ENCODE measurements around the gene STN1.

The STN1 gene

DNA sequence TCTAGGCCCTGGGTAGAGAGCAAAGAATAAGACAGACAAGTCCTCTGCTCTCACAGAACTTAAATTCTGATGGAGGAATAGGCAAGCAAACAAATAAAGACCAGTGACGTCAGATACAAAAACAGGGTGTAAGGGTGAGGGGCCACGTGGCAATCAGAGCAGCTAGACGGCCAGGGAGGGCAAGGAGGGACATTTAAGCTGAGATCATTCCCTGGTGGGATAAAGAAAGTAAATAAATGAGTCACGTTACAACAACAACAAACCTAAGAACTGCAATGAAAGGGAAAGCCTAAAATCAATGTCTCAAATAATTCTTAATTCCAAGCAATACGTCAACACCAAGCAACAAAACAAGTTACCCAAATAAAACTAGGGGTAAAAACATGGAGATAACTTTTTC is 21.8 kb downstream of the STN1 start:
- FAIRE-seq (no peak), DNase-seq (ENCODE audit: extremely low spot score, insufficient read length, low read depth) (no peak)

DNA sequence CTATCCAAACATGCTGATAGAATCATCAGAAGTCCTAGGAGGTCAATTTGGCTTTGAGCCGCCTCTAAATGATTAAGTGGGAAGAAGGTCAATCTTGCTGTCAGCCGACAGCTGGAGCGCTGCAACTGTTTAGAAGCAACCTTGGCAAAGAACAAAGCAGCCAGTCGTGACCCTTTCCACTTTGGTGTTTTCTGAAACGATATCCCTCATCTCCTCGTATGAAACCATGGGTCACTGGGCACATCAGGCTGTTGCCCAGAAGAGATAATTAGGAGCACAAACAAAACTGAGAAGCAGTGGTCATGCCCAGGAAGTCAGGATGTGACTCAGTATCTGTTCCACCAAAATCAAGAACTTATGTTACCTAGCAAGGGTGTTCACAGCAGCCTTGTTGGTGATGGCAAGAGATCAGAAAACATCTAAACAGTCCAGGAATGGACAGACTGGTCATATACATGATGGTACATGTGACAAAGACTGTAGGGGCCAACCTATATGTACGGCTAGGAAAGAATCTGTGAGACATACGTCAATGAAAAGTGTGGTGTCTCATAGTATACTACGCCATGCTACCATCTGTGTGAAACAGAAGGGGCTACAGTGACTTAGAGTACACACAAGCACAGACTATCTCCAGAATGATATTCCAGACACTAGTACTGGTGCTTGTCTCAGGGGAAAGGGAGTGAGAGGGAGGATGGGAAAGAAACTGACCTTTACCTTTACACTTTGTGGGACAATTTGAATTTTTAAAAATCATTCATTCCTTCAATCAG is 22.4 kb downstream of the STN1 start:
- FAIRE-seq: no peak

DNA sequence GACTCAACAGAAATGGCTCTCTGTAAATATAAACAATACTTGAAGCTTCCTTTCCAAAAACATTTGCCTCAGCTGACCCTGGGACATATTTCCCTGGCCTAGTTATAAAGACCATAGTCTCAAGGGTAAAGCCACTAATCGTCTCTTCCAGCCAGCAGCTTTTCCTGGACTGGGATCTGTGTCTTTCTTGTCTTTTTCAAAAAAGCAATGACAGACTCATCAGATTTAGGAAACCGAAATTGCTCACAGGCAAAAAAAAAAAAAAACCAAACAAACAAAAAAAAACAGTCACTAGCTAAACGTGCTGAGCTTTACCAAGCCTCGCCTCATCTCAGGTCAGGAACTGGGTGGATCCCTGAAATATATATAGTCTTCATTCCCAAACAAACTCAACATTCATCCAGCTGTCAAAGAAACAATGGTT is 23.5 kb downstream of the STN1 start:
- FAIRE-seq: no peak
- DNase-seq (ENCODE audit: extremely low spot score, insufficient read length, low read depth): no peak

More for the DNA sequence above, 22.4 kb downstream of the STN1 start:
- DNase-seq (ENCODE audit: extremely low spot score, insufficient read length, low read depth): no peak

DNA sequence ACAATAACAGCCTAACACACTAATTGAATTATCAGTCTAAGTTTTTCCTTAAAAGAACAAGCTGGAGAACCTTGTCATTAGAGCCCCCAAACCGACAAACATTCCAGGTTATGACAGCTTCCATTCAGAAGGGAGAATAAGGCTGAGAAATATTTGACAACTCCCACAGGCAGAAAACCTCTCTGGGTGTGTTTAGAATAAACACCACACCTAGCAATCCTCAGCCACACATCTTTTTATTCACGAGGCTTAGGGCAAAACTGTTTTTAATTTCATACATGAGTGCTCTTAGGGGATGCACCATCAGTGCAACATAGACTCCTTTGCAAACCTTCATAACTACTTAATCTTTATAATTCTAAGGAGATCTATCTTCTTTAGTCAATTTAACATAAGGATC is 24.2 kb downstream of the STN1 start:
- no peak for FAIRE-seq
- DNase-seq (ENCODE audit: extremely low spot score, insufficient read length, low read depth): no peak

DNA sequence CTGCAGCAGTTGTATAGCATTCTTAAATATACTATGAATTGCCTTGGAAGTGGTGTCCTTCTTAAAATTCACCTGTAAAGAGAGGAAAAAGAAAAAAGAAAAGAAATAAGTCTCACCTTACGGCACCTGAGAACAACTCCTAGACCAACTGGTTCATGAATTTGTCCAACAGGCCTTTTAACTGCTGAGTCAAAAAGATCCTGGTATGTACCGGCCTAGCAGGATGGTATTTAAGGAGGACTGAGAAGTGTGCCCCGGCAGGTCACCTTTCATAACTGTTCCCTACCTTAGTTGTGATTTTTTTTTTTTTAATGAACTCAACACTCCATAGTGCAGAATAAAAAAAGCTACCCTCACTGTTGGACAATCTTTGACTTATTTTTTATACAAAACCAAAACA is 25.8 kb downstream of the STN1 start:
- DNase-seq (ENCODE audit: extremely low spot score, insufficient read length, low read depth) (no peak), FAIRE-seq (no peak)

DNA sequence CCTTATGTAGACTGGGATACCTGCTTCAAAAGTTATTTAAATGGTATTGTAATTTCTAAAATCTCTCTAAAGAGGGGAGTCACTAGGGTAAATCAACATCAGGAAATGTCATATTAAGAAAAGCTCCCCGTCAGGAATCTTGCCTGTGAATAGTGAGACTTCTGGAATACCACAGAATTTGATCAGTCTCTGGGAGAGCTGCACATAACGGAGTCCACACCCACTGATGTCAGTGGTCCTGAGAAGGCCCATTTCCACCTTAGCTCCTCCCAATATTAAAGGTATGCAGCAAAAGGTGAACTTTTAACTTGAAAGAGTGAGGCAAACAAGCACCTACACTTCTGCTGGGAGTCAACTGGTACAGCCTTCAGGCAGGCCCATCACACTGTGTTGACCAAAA is 27.3 kb downstream of the STN1 start:
- FAIRE-seq: no peak
- DNase-seq (ENCODE audit: extremely low spot score, insufficient read length, low read depth): no peak

DNA sequence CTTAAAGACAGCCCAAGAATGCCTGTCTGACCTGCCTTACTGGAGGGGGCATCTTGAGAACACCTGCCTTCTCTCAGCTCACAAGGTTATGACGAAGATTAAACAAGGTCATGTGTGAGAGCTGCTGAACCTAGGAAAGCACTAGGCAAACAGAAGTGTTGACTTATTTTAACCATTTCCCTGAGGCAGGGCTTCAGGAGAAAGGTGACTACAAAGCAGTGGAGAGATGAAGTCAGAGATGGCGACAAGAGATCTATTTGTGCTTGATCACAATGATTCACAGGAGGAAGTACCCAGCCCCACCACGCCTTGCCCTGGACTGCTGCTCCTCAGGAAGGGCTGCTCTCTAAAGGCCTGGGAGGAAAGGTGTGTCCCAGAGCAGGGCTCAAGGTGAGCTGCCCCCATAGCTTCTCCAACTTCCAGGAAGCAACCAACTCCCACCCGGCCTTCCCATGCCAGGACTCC is 27.8 kb downstream of the STN1 start:
- no peak for DNase-seq (ENCODE audit: extremely low spot score, insufficient read length, low read depth)

DNA sequence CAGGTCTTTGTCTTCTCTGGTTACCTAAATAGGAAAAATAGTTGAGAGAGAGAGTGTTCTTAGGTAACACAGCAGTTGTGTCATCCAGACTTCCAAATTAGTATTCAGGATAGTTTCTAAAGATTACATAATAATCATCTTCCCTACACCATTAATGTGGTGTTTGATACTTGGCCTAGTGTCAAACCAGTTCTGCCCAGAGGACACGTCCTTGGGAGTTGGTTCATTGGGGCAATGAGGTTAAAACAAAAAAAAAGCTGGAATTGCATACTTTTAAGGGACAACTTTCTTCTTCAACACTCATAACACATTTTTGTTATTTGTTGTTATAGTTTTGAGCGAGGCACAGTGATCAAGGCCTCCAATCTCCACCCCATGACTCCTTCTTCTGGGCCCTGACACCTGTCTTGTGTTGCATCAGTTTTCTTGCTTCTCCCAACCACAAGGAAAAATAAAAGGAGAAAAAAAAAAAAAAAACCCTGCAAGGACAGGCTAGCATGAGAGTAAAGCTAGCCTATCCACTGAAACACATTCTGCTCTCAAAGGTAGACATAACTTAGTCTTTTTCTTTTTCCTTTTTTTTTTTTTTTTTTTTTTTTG is 28.8 kb downstream of the STN1 start:
- DNase-seq (ENCODE audit: extremely low spot score, insufficient read length, low read depth) (no peak), FAIRE-seq (no peak)

More for the DNA sequence above, 27.8 kb downstream of the STN1 start:
- no peak for FAIRE-seq

DNA sequence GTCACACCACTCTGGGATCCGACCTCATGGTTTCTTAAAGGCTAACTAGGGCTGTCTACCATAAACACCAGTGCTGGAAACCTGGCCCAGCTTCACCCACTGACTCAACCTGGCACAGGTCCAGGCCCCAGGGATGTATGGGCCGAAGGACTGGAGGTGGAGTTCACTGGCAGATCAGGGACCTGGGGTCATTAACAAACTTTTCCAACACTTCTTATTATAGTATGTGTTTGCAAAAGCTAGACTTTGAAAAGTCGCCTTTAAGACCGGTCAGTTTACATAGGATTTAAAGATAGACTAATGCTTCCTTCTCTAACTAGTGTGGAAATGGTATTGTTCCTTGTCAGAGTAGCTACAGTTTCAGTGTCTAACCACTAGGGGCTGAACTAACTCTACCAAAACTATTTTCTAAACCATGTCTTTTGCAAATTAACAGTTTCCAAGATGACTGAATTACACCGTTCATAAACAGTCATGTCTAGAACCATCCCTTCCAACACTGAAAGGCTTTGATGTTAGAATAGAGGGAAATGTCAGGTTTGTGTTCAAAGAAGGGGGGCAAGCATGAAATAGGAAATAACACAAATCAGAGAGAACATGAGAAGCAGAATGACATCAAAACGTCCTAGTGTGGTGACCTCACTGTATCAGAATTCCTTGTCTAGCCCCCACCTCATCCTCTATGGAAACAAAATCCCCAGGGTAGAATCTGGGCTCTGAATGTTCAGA is 29.7 kb downstream of the STN1 start:
- FAIRE-seq (peak; percentile 73), DNase-seq (ENCODE audit: extremely low spot score, insufficient read length, low read depth) (peak; percentile 18)

DNA sequence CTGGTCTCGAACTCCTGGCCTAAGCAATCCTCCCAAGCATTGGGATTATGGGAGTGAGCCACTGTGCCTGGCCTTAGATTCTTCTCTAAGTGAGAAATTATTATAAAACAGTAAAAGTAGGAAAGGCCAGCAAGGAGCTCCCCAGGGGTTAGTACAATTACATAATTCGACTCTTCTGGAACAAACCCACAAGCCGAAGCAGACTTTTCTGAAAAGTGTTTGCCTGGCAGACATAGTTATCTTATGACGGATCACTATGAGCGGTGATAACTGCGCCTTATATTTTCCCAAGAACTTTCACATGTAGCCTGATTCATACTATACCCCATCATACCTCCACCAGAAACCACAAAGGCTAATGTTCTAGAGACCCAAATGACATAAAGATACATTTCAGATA is 32.4 kb downstream of the STN1 start:
- DNase-seq (ENCODE audit: extremely low spot score, insufficient read length, low read depth) (no peak), FAIRE-seq (no peak)

DNA sequence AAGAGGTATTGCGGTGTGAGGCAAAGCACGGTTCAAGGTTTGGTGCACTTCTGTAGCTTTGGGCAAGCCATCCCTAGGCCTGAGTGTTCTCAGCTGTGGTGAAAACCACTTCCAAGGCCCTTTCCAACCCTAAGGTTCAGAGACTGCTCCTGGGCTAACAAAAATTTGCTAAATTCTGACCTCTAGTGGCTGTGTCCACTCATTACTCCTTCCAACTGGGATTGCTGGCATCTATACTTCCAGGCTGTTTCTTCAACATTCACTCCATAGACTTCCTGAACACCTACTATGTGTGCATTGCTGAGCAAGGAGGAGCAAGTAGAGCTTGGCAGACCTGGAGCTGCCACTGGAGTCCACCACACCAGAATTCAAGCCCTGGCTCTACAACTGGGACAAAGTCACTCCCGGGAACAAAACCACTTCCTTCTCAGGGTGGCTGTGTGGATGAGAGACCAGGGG is 33.3 kb downstream of the STN1 start:
- DNase-seq (ENCODE audit: extremely low spot score, insufficient read length, low read depth): peak; percentile 14

DNA sequence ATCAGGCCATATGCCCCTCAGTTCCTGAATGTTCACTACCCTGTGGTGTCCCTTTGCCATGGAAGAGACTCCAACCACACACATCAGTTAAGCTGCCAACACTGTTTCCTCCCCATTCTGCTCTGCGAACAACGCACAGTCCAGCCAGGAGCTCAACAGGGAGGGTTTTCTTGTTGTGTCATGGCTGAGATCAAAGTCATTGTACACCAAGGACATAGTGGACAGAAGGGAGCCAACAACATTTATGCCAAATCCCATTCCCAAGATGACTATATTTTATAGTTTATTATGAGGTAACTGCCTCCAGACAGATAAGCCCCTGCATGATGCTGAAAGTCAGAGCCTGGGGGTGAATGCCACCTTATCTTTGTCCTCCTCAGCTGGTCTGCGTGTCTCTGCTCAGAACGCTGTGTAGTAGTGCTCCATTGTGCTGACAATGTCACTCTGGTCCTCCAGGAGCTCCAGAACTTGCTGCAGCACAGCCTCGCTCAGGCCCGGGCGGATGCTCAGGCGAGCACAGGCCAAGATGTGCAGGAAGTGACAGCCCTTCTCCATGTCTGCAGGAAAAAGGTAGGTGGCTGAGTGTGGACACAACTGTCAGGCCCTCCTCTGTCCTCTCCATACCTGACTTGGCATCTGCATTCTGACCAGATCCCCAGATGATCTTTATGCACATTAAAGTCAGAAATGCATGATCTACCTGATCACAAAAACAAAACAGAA is 35.5 kb downstream of the STN1 start:
- no peak for FAIRE-seq

More for the DNA sequence above, 33.3 kb downstream of the STN1 start:
- FAIRE-seq: peak; percentile 60

DNA sequence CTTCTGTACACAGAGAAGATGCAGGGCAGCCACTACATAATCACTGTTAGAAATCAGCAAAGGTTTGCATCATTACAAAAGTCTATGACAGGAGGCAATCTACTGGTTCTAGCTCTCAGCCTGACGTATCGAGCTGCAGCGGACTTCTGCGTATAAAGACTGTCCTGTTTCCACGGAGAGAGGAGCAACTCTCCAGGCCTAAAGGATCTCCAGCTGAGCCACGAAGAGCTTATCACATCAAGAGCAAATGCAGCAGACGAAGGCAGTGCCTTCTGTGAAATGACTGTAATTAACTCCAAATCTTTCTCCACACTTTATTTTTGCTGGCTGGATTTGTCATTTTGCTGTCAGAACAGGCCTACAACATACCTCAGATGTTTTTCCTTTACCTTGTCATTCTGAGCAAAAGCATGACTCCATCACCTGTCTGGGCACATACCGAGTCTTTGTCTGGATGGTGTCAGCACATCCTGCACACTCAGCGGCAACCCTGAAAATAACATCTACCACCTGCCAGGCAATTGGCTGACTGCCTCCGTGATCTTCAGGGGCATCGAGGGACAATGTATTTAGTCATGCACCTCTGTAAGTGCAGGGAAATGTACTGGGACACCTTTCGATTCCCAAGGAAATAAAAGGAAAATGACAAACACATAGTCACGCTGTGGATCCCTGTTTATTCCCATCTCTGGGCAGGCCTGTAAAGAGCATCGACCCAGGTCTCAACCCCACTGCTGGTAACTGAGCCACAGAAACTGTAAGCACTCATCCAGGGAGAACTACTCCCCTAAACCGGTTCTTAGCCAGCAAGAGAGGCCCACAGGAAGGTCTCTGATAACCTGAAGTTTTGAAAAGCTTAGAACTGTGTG is 36.3 kb downstream of the STN1 start:
- FAIRE-seq (no peak), DNase-seq (ENCODE audit: extremely low spot score, insufficient read length, low read depth) (no peak)

More for the DNA sequence above, 35.5 kb downstream of the STN1 start:
- DNase-seq (ENCODE audit: extremely low spot score, insufficient read length, low read depth): no peak

DNA sequence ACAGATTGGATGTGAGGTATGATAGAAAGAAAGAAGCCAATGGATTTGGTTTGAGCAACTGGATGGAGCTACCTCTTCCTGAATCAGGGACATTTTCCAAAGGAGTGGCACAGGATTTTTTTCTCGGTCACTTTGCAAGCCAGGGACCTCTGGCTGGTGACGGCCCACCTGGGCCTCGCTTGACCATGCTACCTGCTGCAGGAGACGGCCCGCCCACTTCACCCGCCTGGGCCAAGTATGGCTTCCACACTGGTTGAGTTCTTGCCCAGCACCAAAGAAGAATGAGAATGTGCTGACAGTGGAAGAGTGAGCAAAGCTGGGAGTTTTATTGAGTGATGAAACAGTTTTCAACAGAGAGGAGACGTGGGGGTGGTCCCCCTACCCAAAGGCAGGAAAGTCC is 38.2 kb downstream of the STN1 start:
- FAIRE-seq (no peak), DNase-seq (ENCODE audit: extremely low spot score, insufficient read length, low read depth) (no peak)

DNA sequence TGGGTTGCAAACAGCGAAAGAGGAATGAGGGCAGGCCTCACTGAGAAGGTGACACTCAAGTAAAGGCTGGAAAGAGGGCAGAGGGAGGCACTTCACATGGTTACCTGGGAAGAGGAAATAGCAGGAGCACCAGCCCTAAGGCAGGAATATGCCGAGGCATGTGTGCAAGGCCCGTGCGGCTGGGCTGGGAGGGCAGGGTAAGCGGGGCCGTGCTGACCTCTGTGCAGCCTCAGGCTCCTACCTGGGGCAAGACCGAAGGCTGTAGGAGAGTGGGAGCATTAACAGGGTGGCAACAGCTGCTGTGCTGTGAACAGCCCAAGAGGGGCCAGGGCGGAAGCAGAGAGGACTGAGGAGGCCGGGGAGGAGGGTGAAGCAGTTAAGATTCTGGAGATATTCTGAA is 38.6 kb downstream of the STN1 start:
- DNase-seq (ENCODE audit: extremely low spot score, insufficient read length, low read depth): no peak
- FAIRE-seq: no peak

DNA sequence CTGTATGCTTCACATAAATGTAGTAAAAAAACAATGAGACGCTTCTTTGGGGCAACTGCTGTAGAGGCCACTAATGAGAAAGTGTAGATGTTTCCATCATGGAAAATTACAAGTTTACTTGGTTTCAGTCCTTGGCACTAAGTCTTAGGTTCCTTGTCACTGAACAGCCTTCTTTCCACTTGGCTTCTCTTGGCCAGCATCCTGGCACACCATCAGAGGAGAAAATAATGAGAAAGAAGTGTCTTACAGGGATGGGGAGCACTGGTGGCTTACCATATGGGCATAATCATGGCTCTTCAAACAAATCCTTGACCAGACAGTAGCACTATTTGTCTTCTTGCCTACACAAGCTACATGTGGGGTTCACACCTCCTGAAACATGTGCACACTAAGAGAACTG is 40.1 kb downstream of the STN1 start:
- FAIRE-seq (no peak), DNase-seq (ENCODE audit: extremely low spot score, insufficient read length, low read depth) (no peak)

DNA sequence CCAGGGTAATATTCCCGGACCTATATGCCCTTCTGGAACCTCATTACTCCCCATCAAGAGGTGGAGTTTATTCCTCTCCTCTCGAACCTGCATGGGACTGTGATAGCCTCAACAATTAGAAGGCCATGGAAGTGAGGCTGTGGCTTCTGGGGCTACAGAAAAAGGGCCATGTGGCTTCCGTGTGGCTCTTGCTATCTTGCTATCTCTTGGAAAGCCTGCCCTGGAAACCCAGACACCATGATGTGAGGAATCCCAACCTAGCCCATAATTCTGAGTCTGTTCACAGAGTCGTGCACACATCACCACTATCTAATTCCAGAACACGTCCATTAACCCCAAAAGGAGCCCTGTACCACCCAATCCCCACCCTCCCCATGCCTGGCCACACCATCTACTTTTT is 41.8 kb downstream of the STN1 start:
- FAIRE-seq (no peak), DNase-seq (ENCODE audit: extremely low spot score, insufficient read length, low read depth) (no peak)

DNA sequence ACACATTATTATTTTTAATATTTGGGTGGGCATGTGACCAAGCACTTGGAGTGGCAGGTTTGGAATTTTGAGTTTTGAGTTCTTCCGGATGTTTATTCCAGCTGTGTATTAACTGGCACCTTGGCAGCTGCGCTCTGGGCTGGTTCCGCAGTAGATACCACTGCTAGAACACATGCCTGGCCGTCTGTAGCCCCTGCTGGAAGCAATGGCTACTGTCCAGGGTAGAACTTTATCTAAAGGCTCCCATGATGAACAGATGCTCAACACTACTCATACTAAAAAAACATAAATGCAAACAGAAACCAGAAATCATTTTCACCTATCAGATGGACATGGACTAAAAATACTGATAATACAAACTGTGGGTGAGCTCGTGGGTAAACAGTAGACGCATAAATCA is 43.3 kb downstream of the STN1 start:
- no peak for DNase-seq (ENCODE audit: extremely low spot score, insufficient read length, low read depth)
- FAIRE-seq: no peak

DNA sequence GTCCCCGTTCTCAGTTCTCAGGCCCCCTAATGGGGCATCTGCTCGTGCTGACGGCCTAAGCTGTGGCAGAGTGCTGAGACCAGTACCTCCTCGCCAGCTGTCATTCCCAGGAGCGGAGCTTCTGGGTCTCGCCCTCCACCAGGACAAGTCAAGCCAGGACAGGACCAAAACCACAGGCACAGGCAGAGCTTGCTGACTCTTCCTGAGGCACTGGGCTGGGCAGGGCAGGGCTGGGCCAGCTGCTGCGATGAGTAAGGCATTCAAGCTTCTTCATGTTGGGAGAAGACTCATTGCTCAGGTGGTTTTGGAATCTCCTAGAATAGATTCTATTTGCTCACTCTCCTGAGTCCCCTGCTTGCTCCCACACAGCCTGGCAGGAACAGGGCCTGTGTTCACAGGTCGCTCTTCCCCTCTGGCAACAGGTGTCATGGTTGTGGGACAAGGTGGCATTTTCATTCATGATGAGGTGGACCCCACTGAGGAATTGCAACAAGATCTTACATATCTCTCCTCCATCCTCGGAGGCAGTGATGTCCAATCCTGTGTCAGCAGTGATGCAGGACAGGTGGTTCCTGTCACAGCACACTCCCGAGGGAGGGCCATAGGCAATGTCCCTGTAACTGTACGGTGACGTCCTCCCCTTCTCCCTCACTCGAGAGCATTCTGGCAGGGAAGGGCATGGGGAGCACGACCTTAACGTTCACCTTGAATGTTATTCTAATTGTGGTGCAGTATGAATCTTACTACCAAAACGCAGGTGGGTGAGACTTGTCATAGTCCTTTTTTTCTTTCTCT is 45.6 kb downstream of the STN1 start:
- FAIRE-seq (no peak), DNase-seq (ENCODE audit: extremely low spot score, insufficient read length, low read depth) (no peak)

Data from GM18507 (cell line).